GM21619 (cell line): Measurements from ENCODE around the gene RGS13.
A peak's percentile ranks its signal among the peaks of the same experiment; 100 is the strongest.

Experiments
- ATAC-seq: cut with Tn5 transposase; IDR thresholded peaks from one replicate; pipeline ENCODE4 v1.9.1; 2021; ENCODE audit not compliant: unreplicated experiment

RGS13 gene

GRCh38 chr1:192626366-192627179 is 9.4 kb upstream of the RGS13 start:
- peak; percentile 88 for ATAC-seq

DNA sequence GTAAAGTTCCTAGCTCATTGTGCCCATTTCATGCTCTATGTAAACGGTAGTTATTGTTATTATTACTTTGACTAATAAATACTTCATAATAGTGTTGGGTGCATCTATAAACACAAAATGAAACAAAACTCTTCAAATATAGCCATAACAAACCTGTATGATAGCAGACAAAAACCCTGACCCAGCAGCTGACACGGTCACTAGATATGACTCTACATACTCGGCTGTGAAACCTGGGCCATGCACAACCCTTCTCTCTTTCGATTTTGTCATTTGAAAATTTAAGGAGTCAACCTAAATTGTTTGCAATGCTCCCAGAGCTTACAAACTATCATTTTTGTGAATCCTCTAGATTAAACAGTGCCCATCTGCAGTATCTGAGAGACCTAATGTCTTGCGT is 8.0 kb upstream of the RGS13 start:
- ATAC-seq = no peak

- no peak for ATAC-seq
Measured at GRCh38 chr1:192628396-192629057, 7.4 kb upstream of the RGS13 start.

DNA sequence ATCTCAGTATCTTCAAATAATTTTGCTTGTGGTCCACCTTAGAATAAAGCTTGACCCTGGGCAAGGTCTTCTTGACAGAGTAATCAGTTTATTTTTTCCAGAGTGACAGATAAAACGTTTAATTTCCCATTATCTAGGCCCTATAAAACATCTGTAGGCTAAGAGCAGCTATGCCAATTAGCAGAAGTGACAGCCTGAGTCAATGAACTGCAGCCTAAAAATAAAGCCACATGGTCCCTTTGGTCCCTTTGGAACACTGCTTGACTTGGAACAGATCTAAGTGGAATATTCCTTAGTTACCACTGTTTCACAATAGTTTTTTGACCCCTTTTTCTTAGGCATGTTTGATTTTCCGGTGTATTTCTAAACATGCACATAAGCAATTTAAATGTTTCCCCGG is 6.3 kb upstream of the RGS13 start:
- ATAC-seq = no peak

- no peak for ATAC-seq
Measured at GRCh38 chr1:192630521-192631287, 5.2 kb upstream of the RGS13 start.

DNA sequence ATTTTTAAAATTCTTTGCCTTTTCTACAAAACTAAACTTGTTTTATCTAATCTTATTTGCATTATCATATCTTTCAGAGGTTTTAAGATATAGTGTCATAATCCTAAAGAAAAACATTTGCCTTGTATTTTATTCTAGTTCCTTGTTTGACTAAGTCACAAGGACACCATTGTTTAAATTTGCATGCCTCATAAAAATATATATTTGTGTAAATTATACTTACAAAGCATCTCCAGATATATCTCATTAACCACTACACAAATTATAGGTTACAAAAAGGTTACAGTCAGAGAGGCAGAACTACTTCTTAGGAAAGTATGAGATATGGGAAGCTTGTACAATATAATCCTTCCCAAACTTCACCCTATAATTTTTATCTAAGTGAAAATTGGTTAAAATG is 4.2 kb upstream of the RGS13 start:
- no peak for ATAC-seq

DNA sequence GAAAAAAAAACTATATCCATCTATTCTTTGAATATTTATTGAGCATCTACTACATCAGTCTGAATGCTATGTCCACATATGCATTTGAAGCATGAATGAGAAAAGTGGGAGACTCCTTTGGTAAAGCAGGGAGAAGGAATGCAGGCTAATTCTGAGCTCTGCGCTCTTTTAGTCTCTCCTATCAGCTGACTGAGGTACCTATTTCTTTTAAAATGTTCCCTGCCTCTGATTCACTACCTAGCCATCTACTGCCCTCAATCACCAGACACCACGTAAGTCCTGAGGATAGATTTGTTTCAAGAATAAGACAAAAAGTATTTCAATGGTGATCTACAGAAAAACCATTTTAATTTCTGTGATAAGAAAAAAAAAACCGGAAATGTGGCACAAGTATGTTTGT is 3.8 kb upstream of the RGS13 start:
- no peak for ATAC-seq

- no peak for ATAC-seq
Measured at GRCh38 chr1:192632641-192633532, 3.1 kb upstream of the RGS13 start.

DNA sequence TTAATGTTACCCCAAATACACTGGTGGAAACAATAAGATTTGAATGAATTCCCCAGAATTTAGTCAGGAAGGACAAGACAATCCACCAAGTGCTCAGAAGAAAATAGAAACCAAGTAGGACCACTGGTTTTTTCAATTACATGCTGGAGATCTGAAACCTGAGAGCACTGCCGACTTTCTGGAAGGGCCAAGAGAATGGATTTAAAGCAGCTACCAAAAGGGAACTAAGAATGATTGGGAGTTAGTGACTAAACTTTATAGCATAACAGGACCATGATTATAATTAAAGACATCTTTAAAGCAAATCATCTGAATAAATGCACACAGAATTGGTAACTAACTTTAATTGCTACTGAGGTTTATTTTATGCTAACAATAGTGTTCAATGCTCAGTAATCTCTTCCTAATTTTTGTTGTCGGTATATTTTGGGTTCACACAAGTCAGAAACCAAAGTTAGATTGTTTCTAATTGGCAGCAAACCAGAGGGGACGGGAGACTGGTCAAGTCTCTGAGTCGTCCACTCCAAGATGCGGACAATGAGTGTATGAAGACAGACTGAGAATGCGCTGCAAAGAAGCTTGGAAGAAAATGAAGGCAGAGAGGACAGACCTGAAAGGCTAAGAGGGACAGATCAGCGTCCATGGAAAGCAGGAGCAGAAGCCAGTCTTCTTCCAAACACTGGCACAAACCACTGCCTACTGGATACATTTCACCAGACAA is 2.3 kb upstream of the RGS13 start:
- no peak for ATAC-seq

DNA sequence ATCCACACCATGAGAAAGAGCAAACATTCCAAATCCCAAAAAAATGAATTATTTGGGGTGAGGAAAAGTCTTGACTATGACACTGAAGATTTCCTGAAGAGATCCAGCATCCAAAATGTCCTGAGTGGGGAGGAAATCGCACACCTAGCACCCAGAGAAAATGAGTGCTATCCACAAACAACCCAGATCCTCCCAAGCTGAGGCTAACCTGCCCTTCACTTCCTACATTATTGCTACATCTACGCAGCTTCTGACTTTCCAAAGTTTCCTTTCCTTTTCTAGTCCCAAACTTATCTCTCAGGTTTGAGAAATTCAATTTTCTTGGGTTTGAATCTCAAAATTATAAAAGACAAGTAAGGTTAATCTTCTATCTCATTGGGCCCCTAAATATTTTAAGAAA is 906 bp upstream of the RGS13 start:
- no peak for ATAC-seq

DNA sequence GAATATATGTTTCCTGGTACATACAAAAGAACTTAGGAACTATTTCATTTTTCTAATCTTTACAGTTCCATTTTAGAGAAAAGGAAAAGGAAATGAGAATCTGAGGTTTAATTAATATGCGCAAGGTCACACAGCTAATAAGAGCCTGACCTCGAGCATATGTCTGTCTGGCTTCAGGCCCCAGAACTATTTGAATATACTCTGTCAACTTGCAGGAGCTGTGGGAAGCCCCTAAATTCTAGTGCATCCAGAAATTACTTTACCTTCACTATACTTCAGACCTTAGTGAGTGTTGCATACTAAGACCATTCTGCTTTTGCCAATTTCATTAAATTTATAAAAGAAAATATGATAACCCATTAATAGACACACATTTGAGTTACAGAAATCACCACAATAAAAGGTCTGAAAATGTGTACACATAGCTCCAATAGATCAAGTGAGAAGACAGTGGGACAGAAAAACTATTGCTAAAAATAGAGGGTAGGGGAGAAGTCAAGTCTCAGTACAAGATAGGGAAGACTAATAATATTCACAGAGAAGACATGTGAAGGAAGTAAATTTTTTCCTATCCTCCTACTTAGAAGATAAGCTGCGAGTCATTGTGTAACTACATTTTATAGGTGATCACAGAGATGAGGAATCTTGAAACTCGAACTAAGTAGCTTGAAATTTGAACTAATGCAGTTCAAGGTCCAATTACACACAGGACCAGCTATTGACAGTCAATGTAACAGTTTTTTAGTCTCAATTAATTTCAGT is 3.8 kb downstream of the RGS13 start:
- peak; percentile 79 for ATAC-seq

DNA sequence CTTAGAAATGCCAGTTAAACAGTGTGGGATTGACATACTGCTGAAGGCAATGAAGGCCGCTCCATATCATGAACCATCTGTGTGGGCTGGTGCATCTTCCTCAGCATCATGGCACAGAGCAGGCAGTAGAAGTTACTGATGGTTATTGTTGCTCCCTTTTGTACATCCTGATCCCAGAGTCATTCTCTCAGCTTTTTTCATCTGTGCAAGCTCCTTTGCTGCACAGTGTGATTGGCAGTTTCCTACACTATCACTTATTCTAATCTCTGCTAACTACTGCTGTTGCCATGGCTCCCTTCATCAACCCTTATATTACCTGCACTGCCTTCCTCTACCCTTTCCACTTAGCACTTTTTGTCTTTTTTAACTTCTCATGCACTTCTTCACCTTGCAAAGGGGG is 16.2 kb downstream of the RGS13 start:
- no peak for ATAC-seq

GRCh38 chr1:192654120-192654519 is 18.2 kb downstream of the RGS13 start:
- ATAC-seq = no peak

GRCh38 chr1:192654591-192655251 is 18.8 kb downstream of the RGS13 start:
- ATAC-seq = no peak

DNA sequence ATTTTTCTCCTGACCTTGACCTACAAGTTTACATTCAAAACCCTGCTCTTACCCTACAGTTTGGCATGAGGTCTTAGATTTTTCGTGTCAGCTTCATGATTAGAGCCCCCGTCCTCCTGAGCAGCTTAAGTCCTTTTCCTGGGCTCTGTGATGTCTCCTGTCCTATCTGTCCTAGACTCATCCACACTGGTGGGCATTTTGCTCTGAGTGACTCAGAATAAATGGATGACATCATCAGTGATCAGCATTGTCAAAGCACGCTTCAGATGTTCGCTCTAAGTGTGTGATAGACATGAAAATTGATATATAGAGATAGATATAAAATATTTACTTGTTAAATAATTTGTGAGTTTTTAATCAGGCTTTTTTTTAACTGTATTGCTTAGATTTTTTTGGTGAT is 21.8 kb downstream of the RGS13 start:
- no peak for ATAC-seq

DNA sequence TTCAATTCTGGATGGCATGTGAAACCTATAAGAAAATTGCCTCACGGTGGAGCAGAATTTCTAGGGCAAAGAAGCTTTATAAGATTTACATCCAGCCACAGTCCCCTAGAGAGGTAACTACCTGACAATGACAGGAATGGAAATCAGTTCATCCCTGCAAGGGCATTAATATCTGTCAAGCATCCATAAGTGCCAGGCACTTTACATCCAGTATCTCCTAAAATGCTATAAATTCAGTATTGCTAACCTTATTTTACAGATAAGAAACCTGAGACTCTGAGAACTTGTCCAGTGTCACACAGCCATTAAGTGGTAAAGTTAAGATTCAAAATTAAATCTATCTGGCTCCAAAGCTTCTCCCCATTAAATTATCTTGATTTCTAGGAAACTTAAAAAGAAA is 22.3 kb downstream of the RGS13 start:
- no peak for ATAC-seq

DNA sequence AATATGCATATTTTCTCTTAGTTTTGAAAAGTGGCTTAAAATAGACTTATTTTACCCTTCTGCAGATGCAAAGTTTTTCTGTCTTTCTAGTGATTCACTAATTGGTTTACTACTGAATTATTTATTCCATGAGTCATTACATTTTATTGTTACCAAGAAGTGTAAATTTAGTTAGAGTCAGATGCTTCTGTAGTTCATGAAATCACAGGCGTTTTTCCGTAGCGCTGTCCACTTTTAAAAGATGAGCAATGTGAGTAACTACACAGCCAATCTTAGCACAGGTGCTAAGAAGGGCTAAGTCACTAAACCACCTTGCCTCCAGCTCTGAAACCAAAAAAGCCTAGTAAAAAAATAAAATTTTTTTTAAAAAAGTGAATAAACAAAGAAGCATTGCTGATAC is 24.7 kb downstream of the RGS13 start:
- ATAC-seq = no peak

GRCh38 chr1:192668409-192668983 is 32.5 kb downstream of the RGS13 start:
- ATAC-seq = no peak

DNA sequence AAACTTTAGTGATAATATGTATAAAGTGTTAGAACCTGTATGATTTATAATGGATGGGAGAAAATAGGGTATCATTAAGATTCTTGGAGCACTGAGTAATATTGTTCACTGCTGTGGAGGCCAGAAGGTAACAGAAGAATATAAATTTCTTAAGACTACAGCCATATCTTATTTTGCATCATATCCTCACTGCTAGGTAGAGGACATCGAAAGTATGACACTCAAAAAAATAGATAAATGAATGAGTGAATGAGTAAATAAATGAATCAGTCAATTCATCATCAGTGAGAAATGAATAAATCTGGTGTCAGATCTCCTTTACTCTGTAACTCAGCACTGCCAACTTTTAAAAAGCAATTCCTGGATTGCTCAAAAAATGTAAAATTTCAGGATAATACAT is 33.2 kb downstream of the RGS13 start:
- ATAC-seq = no peak
